Esophagus squamous epithelium (tissue), 5 donors: Measurements from ENCODE around the gene LRWD1. TPM values are rescaled to one million over a fixed set of nuclear protein-coding genes. Genes with fewer than 3 reads are reported as not detected.

ENCODE experiments used
- DNase-seq: peaks from one replicate; lab custom pipeline; 2025; lab: John Stamatoyannopoulos, UW
- H3K27ac ChIP-seq, 4 donors: fragments of 200-600 bp; sonication (generic); one replicate each; pipeline ENCODE4 v1.5.1; 2016 to 2019; ENCODE audit warnings: mild to moderate bottlenecking in 1 of 4
- H3K27me3 ChIP-seq, 4 donors: fragments of 200-600 bp; sonication (generic); 1 replicate in 3 of 4; 2 replicates in 1 of 4; pipeline versions ENCODE4 v1.5.1 to v1.6.0; 2017 to 2021; ENCODE audit warnings: antibody characterized with exemption in 1 of 4
- H3K36me3 ChIP-seq, 3 donors: fragments of 200-600 bp; sonication (generic); one replicate each; pipeline ENCODE4 v1.5.1; 2016 to 2019
- H3K4me1 ChIP-seq, 3 donors: fragments of 200-600 bp; sonication (generic); one replicate each; pipeline ENCODE4 v1.5.1; 2017 to 2019
- H3K4me3 ChIP-seq, 4 donors: fragments of 200-600 bp; sonication (generic); 1 replicate in 3 of 4; 2 replicates in 1 of 4; pipeline ENCODE4 v1.5.1; 2016 to 2019; ENCODE audit warnings: mild to moderate bottlenecking in 2 of 4, moderate library complexity in 1 of 4
- H3K9me3 ChIP-seq, 3 donors: fragments of 200-600 bp; sonication (generic); one replicate each; pipeline ENCODE4 v1.5.1; 2016 to 2019
- POLR2A ChIP-seq, 4 donors: fragments of 450-650 bp; IDR thresholded peaks; one replicate each; pipeline ENCODE4 v1.6.1; 2017; ENCODE audit warnings: antibody characterized with exemption in 4 of 4, mild to moderate bottlenecking in 4 of 4, moderate library complexity in 3 of 4
- WGBS, 2 donors: methylation state at CpG; one replicate each; pipeline ENCODE4 v1.1.5; 2018; 5-methylcytosine and 5-hydroxymethylcytosine counted together
- intact Hi-C: fragments of 100-400 bp; cut with DNase I; formaldehyde crosslinking; loops from one replicate; pipeline ENCODE4 v1.15.0; 2022
- total RNA-seq, 4 donors: library from RNA; depleted of rRNA; stranded (reverse); fragments of >200 nt; gene quantifications; one replicate each; pipeline ENCODE4 v1.1.0, GENCODE V29; 2016
- TF ChIP-seq, protein P1 (sequence below), 6 experiments: fragments of 450-650 bp in 4 of 6; fragments of 200-600 bp in 2 of 6; sonication (generic) in 2 of 6; IDR thresholded peaks; one replicate each; pipeline ENCODE4 v1.5.1; 2016 to 2019; ENCODE audit warnings: antibody characterized with exemption in 6 of 6, mild to moderate bottlenecking in 4 of 6, moderate library complexity in 4 of 6
- donor health status: DM: yes; HTN: yes; CAD: no.

LRWD1 gene
- total RNA-seq, 4 donors from 2014 or later = 5.8 to 16.9 (median 11.2) TPM

DNA sequence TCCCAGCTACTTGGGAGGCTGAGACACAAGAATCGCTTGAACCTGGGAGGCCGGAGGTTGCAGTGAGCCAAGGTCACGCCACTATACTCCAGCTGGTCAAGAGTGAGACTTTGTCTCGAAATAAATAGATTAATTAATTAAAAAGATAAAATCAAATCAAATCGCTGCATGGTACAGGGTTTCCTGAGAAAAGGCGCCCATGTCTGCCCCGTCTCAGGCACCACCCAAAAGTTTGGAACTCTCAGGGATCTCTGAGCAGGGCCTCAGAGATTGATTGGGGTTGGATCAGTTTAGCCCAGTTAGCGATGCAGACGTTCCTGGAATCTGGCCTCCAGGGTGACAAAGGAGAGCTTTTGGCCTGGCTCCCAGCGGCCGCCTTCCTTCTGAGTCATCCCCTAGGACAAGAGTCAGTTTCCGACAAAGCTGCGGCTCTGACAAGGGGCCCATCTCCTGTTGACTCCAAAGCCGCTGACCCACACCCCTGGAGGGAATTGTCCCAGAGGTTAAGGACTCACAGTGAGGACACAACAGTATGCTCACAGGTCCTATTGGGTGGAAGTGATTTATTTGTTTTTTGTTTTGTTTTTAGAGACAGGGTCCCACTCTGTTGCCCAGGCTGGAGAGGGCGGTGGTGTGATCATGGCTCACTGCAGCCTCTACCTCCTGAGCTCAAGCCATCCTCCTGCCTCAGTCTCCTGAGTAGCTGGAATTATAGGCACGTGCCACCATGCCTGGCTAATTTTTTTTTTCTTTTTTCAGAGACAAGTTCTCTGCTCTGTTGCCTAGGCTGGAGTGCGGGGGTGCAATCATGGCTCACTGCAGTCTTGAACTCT lies 24.6 kb upstream of the LRWD1 start:
- peak overlapping the region in 1 of 4 donors; percentile 13 for H3K27ac ChIP-seq
- 53 to 77% methylated on average over 12 to 16 of the region's 17 CpGs for WGBS, 2 donors
- H3K36me3 ChIP-seq = peaks cover 0 to 20% (median 0%) of the 10 kb centered on the region in 3 donors
- TF ChIP-seq, protein P1, sequence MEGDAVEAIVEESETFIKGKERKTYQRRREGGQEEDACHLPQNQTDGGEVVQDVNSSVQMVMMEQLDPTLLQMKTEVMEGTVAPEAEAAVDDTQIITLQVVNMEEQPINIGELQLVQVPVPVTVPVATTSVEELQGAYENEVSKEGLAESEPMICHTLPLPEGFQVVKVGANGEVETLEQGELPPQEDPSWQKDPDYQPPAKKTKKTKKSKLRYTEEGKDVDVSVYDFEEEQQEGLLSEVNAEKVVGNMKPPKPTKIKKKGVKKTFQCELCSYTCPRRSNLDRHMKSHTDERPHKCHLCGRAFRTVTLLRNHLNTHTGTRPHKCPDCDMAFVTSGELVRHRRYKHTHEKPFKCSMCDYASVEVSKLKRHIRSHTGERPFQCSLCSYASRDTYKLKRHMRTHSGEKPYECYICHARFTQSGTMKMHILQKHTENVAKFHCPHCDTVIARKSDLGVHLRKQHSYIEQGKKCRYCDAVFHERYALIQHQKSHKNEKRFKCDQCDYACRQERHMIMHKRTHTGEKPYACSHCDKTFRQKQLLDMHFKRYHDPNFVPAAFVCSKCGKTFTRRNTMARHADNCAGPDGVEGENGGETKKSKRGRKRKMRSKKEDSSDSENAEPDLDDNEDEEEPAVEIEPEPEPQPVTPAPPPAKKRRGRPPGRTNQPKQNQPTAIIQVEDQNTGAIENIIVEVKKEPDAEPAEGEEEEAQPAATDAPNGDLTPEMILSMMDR (IDR thresholded peaks at IDR 0.05) = no peak
- TF ChIP-seq POLR2A (IDR thresholded peaks at IDR 0.05) = no peak
- no peak for DNase-seq
- H3K9me3 ChIP-seq = no peaks in the 10 kb centered on the region
- peaks cover 0 to 14% (median 0%) of the 10 kb centered on the region in 3 donors for H3K4me1 ChIP-seq
- no peak overlapping the region for H3K4me3 ChIP-seq
- no peaks in the 10 kb centered on the region for H3K27me3 ChIP-seq
- intact Hi-C loops = no loop called here

DNA sequence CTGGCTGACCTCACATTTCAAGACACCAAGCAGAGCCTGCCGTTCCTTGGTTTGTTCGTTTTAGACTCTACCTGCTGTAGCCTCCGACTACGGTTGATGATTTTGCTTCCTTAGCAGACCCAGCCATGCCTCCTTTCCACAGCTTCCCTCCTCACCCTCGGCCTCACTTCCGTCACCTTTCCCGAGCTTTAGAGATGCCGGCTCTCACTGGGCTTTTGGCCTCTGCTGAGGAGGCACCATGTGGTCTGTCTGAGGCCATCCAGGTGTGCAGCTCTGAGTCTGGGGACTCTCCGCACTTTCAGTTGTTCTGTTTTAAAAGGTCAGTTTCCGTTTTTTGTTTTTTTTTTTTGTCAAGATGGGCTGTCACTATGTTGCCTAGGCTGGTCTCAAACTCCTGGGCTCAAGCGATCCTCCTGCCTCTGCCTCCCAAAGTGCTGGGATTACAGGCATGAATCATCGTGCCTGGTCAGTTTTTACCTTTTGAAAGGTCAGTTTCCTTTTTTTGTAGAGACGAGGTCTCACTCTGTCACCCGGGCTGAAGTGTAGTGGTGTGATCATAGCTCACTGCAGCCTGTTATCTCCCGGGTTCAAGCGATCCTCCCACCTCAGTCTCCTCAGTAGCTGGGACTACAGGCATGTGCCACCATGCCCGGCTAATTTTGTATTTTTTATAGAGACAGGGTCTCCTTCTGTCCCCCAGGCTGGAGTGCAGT lies 19.7 kb upstream of the LRWD1 start:
- Histone ChIP-seq H3K9me3 (no peaks in the 10 kb centered on the region), H3K4me3 (no peak overlapping the region), H3K36me3 (peaks cover 0 to 37% (median 0%) of the 10 kb centered on the region in 3 donors), H3K27me3 (no peaks in the 10 kb centered on the region), H3K4me1 (peaks cover 0 to 8% (median 0%) of the 10 kb centered on the region in 3 donors), H3K27ac (no peak overlapping the region)
- DNase-seq = no peak
- 83 to 85% methylated on average over 17 of the region's 17 CpGs for WGBS, 2 donors
- intact Hi-C loops = no loop called here
- TF ChIP-seq, protein P1 (IDR thresholded peaks at IDR 0.05) = no peak
- no peak for TF ChIP-seq POLR2A (IDR thresholded peaks at IDR 0.05)

DNA sequence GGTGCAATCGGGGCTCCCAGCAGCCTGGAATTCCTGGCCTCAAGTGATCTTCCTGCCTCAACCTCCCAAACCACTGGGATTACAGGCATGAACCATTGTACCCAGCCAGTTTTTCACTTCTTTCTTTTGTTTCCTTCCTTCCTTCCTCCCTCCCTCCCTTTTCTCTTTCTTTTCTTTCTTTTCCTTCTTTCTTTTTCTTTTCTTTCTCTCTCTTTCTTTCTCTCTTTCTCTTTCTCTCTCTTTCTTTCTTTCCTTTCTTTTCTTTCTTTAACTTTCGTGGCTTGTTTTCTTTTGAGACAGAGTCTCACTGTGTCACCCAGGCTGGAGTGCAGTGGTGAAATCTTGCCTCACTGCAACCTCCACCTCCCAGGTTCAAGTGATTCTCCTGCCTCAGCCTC lies 19.1 kb upstream of the LRWD1 start:
- intact Hi-C loops = no loop called here
- H3K27ac ChIP-seq = no peak overlapping the region
- H3K36me3 ChIP-seq = peaks cover 0 to 37% (median 0%) of the 10 kb centered on the region in 3 donors
- H3K9me3 ChIP-seq = no peaks in the 10 kb centered on the region
- no peak overlapping the region for H3K4me3 ChIP-seq
- WGBS, 2 donors = 94 to 100% methylated on average over 2 of the region's 2 CpGs
- no peak for DNase-seq
- TF ChIP-seq, protein P1 (IDR thresholded peaks at IDR 0.05) = no peak
- no peak for TF ChIP-seq POLR2A (IDR thresholded peaks at IDR 0.05)
- H3K4me1 ChIP-seq = peaks cover 0 to 2% (median 0%) of the 10 kb centered on the region in 3 donors
- H3K27me3 ChIP-seq = no peaks in the 10 kb centered on the region

DNA sequence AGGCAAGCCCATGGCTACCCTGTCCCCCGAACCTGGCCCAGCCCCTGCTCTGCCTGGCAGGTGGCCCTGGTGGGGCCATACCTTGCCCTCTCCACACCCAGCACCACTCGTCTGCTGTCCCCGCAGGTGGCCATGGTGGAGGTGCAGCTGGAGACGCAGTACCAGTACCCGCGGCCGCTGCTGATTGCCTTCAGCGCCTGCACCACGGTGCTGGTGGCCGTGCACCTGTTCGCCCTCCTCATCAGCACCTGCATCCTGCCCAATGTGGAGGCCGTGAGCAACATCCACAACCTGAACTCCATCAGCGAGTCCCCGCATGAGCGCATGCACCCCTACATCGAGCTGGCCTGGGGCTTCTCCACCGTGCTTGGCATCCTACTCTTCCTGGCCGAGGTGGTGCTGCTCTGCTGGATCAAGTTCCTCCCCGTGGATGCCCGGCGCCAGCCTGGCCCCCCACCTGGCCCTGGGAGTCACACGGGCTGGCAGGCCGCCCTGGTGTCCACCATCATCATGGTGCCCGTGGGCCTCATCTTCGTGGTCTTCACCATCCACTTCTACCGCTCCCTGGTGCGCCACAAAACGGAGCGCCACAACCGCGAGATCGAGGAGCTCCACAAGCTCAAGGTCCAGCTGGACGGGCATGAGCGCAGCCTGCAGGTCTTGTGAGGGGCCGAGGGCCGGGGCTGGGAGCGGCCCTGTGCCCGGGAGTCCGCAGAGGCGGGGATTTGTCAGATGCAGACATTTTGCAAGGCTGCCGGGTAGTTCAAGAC lies 18.2 kb upstream of the LRWD1 start:
- Histone ChIP-seq H3K27me3 (no peaks in the 10 kb centered on the region), H3K36me3 (peaks cover 0 to 36% (median 0%) of the 10 kb centered on the region in 3 donors), H3K4me3 (no peak overlapping the region), H3K27ac (no peak overlapping the region), H3K9me3 (no peaks in the 10 kb centered on the region), H3K4me1 (peaks cover 0 to 4% (median 3%) of the 10 kb centered on the region in 3 donors)
- TF ChIP-seq, protein P1 (IDR thresholded peaks at IDR 0.05) = no peak
- TF ChIP-seq POLR2A (IDR thresholded peaks at IDR 0.05) = no peak
- DNase-seq = no peak
- intact Hi-C loops = no loop called here
- 83 to 91% methylated on average over 14 to 19 of the region's 41 CpGs for WGBS, 2 donors
